ENCODE results near the gene EFCAB6.

The EFCAB6 gene

GRCh38 chr22:43636086-43636485 is 176.0 kb downstream of the EFCAB6 start:
- no peak for TF ChIP-seq CTCF (IDR thresholded peaks at IDR 0.05; ENCODE audit: extremely low read depth, missing control alignments)
- DNase-seq (ENCODE audit: low spot score): no peak

- no peak for DNase-seq (ENCODE audit: low spot score)
- TF ChIP-seq CTCF (IDR thresholded peaks at IDR 0.05; ENCODE audit: extremely low read depth, missing control alignments): no peak
Measured at GRCh38 chr22:43635101-43635500, 177.0 kb downstream of the EFCAB6 start.

- TF ChIP-seq CTCF (IDR thresholded peaks at IDR 0.05; ENCODE audit: extremely low read depth, missing control alignments): no peak
- no peak for DNase-seq (ENCODE audit: low spot score)
Measured at GRCh38 chr22:43634316-43634715, 177.8 kb downstream of the EFCAB6 start.

- no peak for DNase-seq (ENCODE audit: low spot score)
- TF ChIP-seq CTCF (IDR thresholded peaks at IDR 0.05; ENCODE audit: extremely low read depth, missing control alignments): no peak
Measured at GRCh38 chr22:43633631-43634285, 178.3 kb downstream of the EFCAB6 start.

- no peak for DNase-seq (ENCODE audit: low spot score)
Measured at GRCh38 chr22:43631846-43632245, 180.3 kb downstream of the EFCAB6 start.

GRCh38 chr22:43631201-43631600 is 180.9 kb downstream of the EFCAB6 start:
- no peak for DNase-seq (ENCODE audit: low spot score)

More at GRCh38 chr22:43631846-43632245, 180.3 kb downstream of the EFCAB6 start:
- no peak for TF ChIP-seq CTCF (IDR thresholded peaks at IDR 0.05; ENCODE audit: extremely low read depth, missing control alignments)

GRCh38 chr22:43630451-43630850 is 181.7 kb downstream of the EFCAB6 start:
- TF ChIP-seq CTCF (IDR thresholded peaks at IDR 0.05; ENCODE audit: extremely low read depth, missing control alignments): no peak
- no peak for DNase-seq (ENCODE audit: low spot score)

More at GRCh38 chr22:43631201-43631600, 180.9 kb downstream of the EFCAB6 start:
- no peak for TF ChIP-seq CTCF (IDR thresholded peaks at IDR 0.05; ENCODE audit: extremely low read depth, missing control alignments)

Data from GM20000 (cell line).